Measurements from ENCODE around the gene SUPT20H. TPM values are rescaled to one million over a fixed set of nuclear protein-coding genes. Genes with fewer than 3 reads are reported as not detected.
A peak's percentile ranks its signal among the peaks of the same experiment; 100 is the strongest.

SUPT20H gene
- polyA plus RNA-seq (ENCODE audit: insufficient read length in 12 of 12) = 10 to 100 TPM in 11 of 12 donors, not detected in 1; 46.6 to 86.8 (median 67.3) TPM
- long read RNA-seq, donor 1, partial matches to known transcripts = 0 of 6 reads
- long read RNA-seq, donor 1, other reads (novel, unspliced or antisense) = 0 of 6 reads
- long read RNA-seq, donor 2, partial matches to known transcripts = 61 of 90 reads
- long read RNA-seq, donor 2, other reads (novel, unspliced or antisense) = 24 of 90 reads
- long read RNA-seq, donor 3, partial matches to known transcripts = 0 of 2 reads
- long read RNA-seq, donor 3, other reads (novel, unspliced or antisense) = 0 of 2 reads
- long read RNA-seq, donor 4, partial matches to known transcripts = 0 of 2 reads
- long read RNA-seq, donor 4, other reads (novel, unspliced or antisense) = 0 of 2 reads
- long read RNA-seq, donor 5, partial matches to known transcripts = 0 of 2 reads
- long read RNA-seq, donor 5, other reads (novel, unspliced or antisense) = 0 of 2 reads
- long read RNA-seq, donor 6 = 0 reads
- long read RNA-seq, donor 7, partial matches to known transcripts = 0 of 3 reads
- long read RNA-seq, donor 7, other reads (novel, unspliced or antisense) = 0 of 3 reads
- long read RNA-seq, donor 8, partial matches to known transcripts = 0 of 2 reads
- long read RNA-seq, donor 8, other reads (novel, unspliced or antisense) = 0 of 2 reads
- long read RNA-seq, donor 9, partial matches to known transcripts = 0 of 2 reads
- long read RNA-seq, donor 9, other reads (novel, unspliced or antisense) = 0 of 2 reads
- long read RNA-seq, donor 10, partial matches to known transcripts = 0 of 4 reads
- long read RNA-seq, donor 10, other reads (novel, unspliced or antisense) = 0 of 4 reads
- long read RNA-seq, donor 11, partial matches to known transcripts = 48 of 74 reads
- long read RNA-seq, donor 11, other reads (novel, unspliced or antisense) = 22 of 74 reads

GRCh38 chr13:37058910-37059847 lies at the start of gene SUPT20H:
Gene SUPT20H, minus strand, starts transcription at chr13:37059688. Its CDS starts 8,198 bp downstream, at chr13:37051490.
- peak; percentile 93 for DNase-seq

- peak; percentile 90 for DNase-seq
Observed at GRCh38 chr13:37109051-37109678, 49.7 kb upstream of the SUPT20H start.

- no peak for DNase-seq
Observed at GRCh38 chr13:37107868-37108267, 48.4 kb upstream of the SUPT20H start.

GRCh38 chr13:37107456-37107855 lies 48.0 kb upstream of the SUPT20H start:
- DNase-seq = no peak

GRCh38 chr13:37106642-37107041 lies 47.2 kb upstream of the SUPT20H start:
- no peak for DNase-seq

- DNase-seq = no peak
Observed at GRCh38 chr13:37105251-37105714, 45.8 kb upstream of the SUPT20H start, which contains the start of gene CSNK1A1L. Gene CSNK1A1L, minus strand, starts transcription at chr13:37105664. Its CDS starts 408 bp downstream, at chr13:37105256.

GRCh38 chr13:37102896-37103295 lies 43.4 kb upstream of the SUPT20H start:
- DNase-seq = no peak

- no peak for DNase-seq
Observed at GRCh38 chr13:37101201-37101600, 41.7 kb upstream of the SUPT20H start.

- DNase-seq = peak; percentile 93
Observed at GRCh38 chr13:37100731-37101130, 41.2 kb upstream of the SUPT20H start.

GRCh38 chr13:37097076-37097475 lies 37.6 kb upstream of the SUPT20H start:
- no peak for DNase-seq

- DNase-seq = no peak
Observed at GRCh38 chr13:37094840-37095239, 35.4 kb upstream of the SUPT20H start.

- DNase-seq = no peak
Observed at GRCh38 chr13:37094099-37094498, 34.6 kb upstream of the SUPT20H start.

- no peak for DNase-seq
Observed at GRCh38 chr13:37091835-37092234, 32.3 kb upstream of the SUPT20H start.

GRCh38 chr13:37090912-37091311 lies 31.4 kb upstream of the SUPT20H start:
- DNase-seq = no peak

GRCh38 chr13:37089495-37089894 lies 30.0 kb upstream of the SUPT20H start:
- no peak for DNase-seq

GRCh38 chr13:37087486-37087885 lies 28.0 kb upstream of the SUPT20H start:
- DNase-seq = no peak

GRCh38 chr13:37085606-37086005 lies 26.1 kb upstream of the SUPT20H start:
- DNase-seq = no peak

- no peak for DNase-seq
Observed at GRCh38 chr13:37076818-37077217, 17.3 kb upstream of the SUPT20H start.

GRCh38 chr13:37075164-37075563 lies 15.7 kb upstream of the SUPT20H start:
- DNase-seq = no peak

GRCh38 chr13:37074703-37075102 lies 15.2 kb upstream of the SUPT20H start:
- DNase-seq = no peak

- DNase-seq = no peak
Observed at GRCh38 chr13:37072024-37072423, 12.5 kb upstream of the SUPT20H start.
